ENCODE measurements around the gene RTL5.
"Not testable (repeated sequence)": the region's sequence is repeated elsewhere in the genome, so short reads cannot be mapped to it uniquely, and the experiment has no call there.

RTL5 gene

GRCh38 chrX:72131317-72132294 lies at the start of gene RTL5:
Gene RTL5 (minus strand): TSS chrX:72131915.
- peak; percentile 44 for DNase-seq (ENCODE audit: low read depth)

- DNase-seq (ENCODE audit: low read depth), result no peak
Measured at GRCh38 chrX:72180539-72180938, 48.8 kb upstream of the RTL5 start.

- no peak for DNase-seq (ENCODE audit: low read depth)
Measured at GRCh38 chrX:72176981-72177380, 45.3 kb upstream of the RTL5 start.

- not testable (repeated sequence) for DNase-seq (ENCODE audit: low read depth)
Measured at GRCh38 chrX:72176289-72176688, 44.6 kb upstream of the RTL5 start.

- no peak for DNase-seq (ENCODE audit: low read depth)
Measured at GRCh38 chrX:72169008-72169728, 37.5 kb upstream of the RTL5 start.

- DNase-seq (ENCODE audit: low read depth), result no peak
Measured at GRCh38 chrX:72165551-72165950, 33.8 kb upstream of the RTL5 start.

- no peak for DNase-seq (ENCODE audit: low read depth)
Measured at GRCh38 chrX:72159769-72160168, 28.1 kb upstream of the RTL5 start.

GRCh38 chrX:72158773-72159172 lies 27.1 kb upstream of the RTL5 start:
- no peak for DNase-seq (ENCODE audit: low read depth)

GRCh38 chrX:72146527-72146926 lies 14.8 kb upstream of the RTL5 start:
- no peak for DNase-seq (ENCODE audit: low read depth)

- no peak for DNase-seq (ENCODE audit: low read depth)
Measured at GRCh38 chrX:72145181-72145580, 13.5 kb upstream of the RTL5 start.

GRCh38 chrX:72143609-72143907 lies 11.8 kb upstream of the RTL5 start:
- no peak for DNase-seq (ENCODE audit: low read depth)

GRCh38 chrX:72142794-72143608 lies 11.3 kb upstream of the RTL5 start:
- no peak for DNase-seq (ENCODE audit: low read depth)

- DNase-seq (ENCODE audit: low read depth), result no peak
Measured at GRCh38 chrX:72142094-72142793, 10.5 kb upstream of the RTL5 start.

GRCh38 chrX:72141372-72142004 lies 9.8 kb upstream of the RTL5 start:
- no peak for DNase-seq (ENCODE audit: low read depth)

- DNase-seq (ENCODE audit: low read depth), result no peak
Measured at GRCh38 chrX:72139538-72139937, 7.8 kb upstream of the RTL5 start.

GRCh38 chrX:72137846-72138495 lies 6.3 kb upstream of the RTL5 start:
- no peak for DNase-seq (ENCODE audit: low read depth)

GRCh38 chrX:72133851-72134546 lies 2.3 kb upstream of the RTL5 start:
- DNase-seq (ENCODE audit: low read depth), result no peak

GRCh38 chrX:72132456-72132855 lies 741 bp upstream of the RTL5 start:
- no peak for DNase-seq (ENCODE audit: low read depth)

GRCh38 chrX:72130762-72131250 lies 909 bp downstream of the RTL5 start:
- DNase-seq (ENCODE audit: low read depth), result no peak

- no peak for DNase-seq (ENCODE audit: low read depth)
Measured at GRCh38 chrX:72130156-72130761, 1.5 kb downstream of the RTL5 start.

Measured in CMK (cell line).